ENCODE measurements around the gene PFN1. TPM values are rescaled to one million over a fixed set of nuclear protein-coding genes. Genes with fewer than 3 reads are reported as not detected.

The PFN1 gene
- total RNA-seq = 1,423 and 1,429 TPM in 2 replicates

DNA sequence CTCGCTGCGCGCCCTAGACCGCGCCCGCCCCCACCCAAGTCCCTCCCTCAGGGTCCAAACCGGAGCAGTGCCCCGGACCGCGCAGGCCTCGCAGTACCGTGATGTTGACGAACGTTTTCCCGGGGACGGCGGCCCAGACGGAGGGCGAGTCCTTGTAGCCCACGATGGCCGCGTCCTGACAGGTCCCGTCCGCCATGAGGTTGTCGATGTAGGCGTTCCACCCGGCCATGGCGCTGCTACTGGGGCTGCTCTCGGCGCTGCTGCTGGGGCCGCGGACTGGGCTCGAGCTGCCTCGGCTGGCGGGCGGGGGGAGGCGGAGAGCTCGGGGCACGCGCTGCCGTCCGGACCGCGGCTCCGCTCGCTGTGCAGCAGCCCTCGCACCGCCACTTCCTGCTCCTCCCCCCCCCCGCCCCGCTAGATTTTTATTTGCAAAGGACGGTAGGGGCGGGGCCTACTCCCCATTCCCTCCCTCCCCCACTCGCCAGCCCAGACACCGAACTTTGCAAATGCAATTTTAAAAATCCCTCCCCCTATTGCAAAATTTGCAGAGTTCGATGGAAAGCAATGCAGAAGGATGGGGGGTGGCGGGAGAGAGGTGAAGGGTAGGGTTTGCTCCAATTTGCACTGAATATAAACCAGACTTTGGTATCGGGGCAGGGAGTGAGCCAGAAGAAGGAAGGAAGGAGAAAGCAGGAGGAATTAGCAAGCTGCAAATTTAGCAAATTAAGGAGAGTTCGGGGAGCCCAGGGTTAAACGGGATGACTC lies at the start of gene PFN1:
Gene PFN1 (minus strand): TSS at position 365 of the 765 bp plus-strand sequence. CDS start 136 bp downstream, at position 229.
- Mint-ChIP-seq H3K4me3 (peak within 1 kb of the TSS; percentile 100), H3K27me3 (ENCODE audit: insufficient read depth) (peaks cover 2% of the 10 kb centered on the region), H3K36me3 (ENCODE audit: low read depth) (peaks cover 35% of the 10 kb centered on the region), H3K27ac (peak within 1 kb of the TSS; percentile 100), H3K9me3 (no peaks in the 10 kb centered on the region), H3K4me1 (ENCODE audit: low read depth) (peaks cover 52% of the 10 kb centered on the region)
- intact Hi-C loops (cut with micrococcal nuclease) = loop anchor here (1.0 to 5.0 kb wide), 8 partner anchors 8 to 806 kb away; partner anchors contain the start of genes ARRB2, CYB5D2, INCA1 and KIF1C
- DNase-seq (ENCODE audit: low spot score) = peak; percentile 82

DNA sequence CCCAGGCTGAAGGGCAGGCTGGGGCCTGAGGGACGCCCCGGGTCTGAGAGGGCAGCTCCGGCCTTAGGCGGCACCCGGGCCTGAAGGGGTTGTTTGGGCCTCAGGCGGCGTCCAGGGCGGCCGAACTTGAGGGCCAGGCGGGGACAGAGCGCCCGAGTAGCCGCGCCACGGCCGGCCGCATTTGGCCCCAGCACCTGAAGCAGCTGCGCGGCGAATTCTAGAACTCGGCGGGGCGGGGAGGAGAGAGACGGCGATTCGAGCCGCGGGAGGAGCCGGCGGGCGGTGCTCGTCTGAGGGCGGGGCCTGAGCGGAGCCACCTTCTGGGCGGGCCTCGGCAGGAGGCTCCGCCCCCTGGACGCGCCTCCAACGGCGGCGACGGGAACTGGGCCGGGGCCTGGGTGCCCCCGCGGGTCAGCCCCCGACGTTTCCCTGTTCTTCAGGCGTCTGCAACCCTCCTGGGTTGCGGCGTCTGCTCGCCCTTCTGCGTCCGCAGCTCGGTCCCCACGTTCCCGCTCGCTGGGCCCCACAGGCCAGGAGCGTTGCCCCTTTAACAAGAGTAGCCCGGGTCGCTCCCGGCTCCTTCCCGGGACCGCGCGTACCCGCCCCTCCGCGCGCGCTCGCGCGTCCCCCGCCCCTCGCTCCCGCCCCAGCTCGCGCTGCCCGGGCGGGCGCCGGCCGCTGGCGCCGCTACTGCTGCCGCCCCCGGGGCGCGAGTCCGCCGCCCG lies 49.1 kb upstream of the PFN1 start, which contains the start of the genes INCA1 and KIF1C:
Gene INCA1 (minus strand): TSS at position 221 of the 725 bp plus-strand sequence. CDS start 3,085 bp downstream, outside the sequence.
Gene KIF1C (plus strand): TSS at position 649 of the 725 bp plus-strand sequence. CDS start 2,297 bp downstream, outside the sequence.
- peaks cover 8% of the 10 kb centered on the region for H3K27me3 Mint-ChIP-seq (ENCODE audit: insufficient read depth)
- peak within 1 kb of the TSS; percentile 90 for H3K27ac Mint-ChIP-seq
- H3K36me3 Mint-ChIP-seq (ENCODE audit: low read depth) = peaks cover 17% of the 10 kb centered on the region
- H3K9me3 Mint-ChIP-seq = no peaks in the 10 kb centered on the region
- DNase-seq (ENCODE audit: low spot score) = peak; percentile 89
- intact Hi-C loops (cut with micrococcal nuclease) = loop anchor here (1.0 to 5.0 kb wide), 7 partner anchors 10 to 285 kb away; partner anchors contain the start of genes CAMTA2, PFN1, RABEP1 and RNF167
- H3K4me1 Mint-ChIP-seq (ENCODE audit: low read depth) = peaks cover 19% of the 10 kb centered on the region
- H3K4me3 Mint-ChIP-seq = peak within 1 kb of the TSS; percentile 90

DNA sequence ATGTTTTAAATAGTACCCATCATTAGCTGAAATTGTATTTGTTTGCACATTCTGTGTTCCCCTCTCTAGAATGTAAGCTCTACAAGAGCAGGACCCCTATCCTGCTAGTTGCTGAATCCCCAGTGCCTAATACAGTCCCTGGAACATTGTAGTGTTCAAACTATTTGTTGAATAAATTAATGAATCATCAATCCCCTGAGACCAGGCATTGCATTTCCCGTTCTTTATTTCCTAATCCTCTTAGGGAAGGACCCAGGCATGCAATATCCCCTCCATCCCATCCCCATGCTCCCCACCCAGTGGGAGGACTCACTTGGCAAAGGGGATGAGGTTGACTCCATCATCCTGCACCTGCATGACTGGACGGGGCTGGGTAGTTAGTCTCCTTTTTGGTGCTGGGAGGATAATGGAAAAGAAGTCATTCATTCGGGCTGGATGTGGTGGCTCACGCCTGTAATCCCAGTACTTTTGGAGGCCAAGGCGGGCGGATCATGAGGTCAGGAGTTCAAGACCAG lies 45.8 kb upstream of the PFN1 start:
- Mint-ChIP-seq H3K36me3 (ENCODE audit: low read depth) (peaks cover 13% of the 10 kb centered on the region), H3K4me3 (no peak overlapping the region), H3K27ac (no peak overlapping the region), H3K27me3 (ENCODE audit: insufficient read depth) (peaks cover 8% of the 10 kb centered on the region), H3K4me1 (ENCODE audit: low read depth) (peaks cover 16% of the 10 kb centered on the region), H3K9me3 (no peaks in the 10 kb centered on the region)
- no peak for DNase-seq (ENCODE audit: low spot score)
- intact Hi-C loops (cut with micrococcal nuclease) = no loop called here

DNA sequence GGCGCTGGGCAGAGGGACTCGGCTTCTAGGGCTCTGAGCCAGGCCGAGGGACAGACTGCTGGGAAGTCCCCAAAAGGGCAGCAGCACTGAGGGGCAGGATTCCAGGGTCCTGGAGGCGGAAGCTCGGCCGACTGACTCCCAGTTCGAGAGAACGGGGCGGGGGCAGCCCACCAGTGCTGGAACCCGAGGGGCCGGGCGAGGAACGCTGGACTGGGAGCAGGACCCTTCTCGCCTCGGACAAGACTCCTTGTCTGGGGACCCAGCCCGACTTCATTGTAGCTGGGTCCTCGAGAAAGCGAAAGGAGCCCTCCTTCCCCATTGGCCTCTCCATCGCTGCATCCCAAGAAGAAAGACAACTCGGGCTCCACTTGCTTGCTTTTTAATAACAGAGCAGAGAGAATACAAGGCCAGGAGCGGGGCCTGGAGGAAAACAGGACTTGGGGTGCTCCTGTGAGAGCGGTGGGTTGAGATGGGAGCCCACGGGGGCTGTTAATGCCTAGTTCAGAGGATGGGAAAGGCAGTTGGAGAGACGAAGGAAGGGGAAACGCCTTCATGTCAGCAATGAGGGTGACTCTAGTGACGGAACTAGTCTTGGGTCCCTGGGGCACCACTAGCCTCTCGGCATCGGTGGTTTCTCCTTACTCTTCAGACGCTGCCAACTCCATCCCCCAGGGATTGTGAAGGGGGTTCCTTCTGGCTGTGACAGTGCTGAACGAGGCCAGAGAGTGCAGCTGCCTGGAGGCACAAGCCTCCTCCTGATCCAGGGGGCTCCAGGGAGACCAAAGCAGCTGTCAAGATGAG lies 39.6 kb upstream of the PFN1 start:
- DNase-seq (ENCODE audit: low spot score) = no peak
- H3K4me1 Mint-ChIP-seq (ENCODE audit: low read depth) = peaks cover 39% of the 10 kb centered on the region
- intact Hi-C loops (cut with micrococcal nuclease) = loop anchor here (1.0 to 2.0 kb wide), 5 partner anchors 8 to 43 kb away; partner anchors contain the start of genes INCA1, KIF1C and SPAG7
- H3K36me3 Mint-ChIP-seq (ENCODE audit: low read depth) = peaks cover 32% of the 10 kb centered on the region
- no peaks in the 10 kb centered on the region for H3K27me3 Mint-ChIP-seq (ENCODE audit: insufficient read depth)
- peak overlapping the region; percentile 89 for H3K27ac Mint-ChIP-seq
- peak overlapping the region; percentile 95 for H3K4me3 Mint-ChIP-seq
- no peaks in the 10 kb centered on the region for H3K9me3 Mint-ChIP-seq

DNA sequence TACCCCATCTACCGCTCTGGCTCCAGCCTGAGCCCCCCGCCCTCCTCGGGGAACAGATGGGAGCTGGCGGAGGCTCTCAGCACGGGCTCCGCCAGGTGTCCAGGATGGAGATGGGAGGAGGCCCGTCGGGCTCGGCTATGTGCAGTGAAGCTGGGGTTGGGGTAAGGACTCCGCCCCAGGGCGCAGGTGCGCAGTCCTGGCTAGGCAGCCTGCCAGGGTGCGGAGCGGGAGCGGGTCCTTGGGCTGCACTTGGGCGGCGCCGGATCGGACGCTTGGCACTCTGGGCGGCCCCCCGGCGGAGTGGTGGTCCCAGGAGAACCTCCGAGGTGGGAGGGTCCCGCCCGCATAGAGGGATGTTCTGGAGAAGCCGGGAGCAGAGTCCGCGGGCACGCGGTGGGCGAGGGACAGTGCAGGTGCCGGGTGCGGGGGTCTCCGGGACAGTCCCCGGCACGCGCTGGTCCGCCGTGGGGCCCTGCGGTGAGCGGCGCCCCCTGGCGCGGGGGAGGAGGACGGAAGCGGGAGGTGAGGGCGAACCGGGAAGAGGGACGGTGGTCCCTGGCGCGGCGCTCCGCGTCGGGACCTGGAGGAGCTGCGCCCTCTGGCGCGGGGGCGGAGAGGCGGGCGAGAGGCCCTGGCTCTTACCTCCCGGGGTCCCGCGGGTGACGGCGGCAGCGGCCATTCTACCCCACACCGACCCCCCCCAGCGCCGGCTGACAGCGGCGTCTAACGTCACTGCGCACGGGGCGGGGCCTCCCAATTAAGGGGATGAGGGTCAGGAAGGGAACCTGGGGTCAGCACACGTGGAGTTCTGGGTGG lies 38.8 kb upstream of the PFN1 start, which contains the start of gene CAMTA2:
Gene CAMTA2 (minus strand): TSS at position 725 of the 816 bp plus-strand sequence. CDS start 1,453 bp downstream, outside the sequence.
- intact Hi-C loops (cut with micrococcal nuclease) = loop anchor here (1.0 to 2.0 kb wide), 4 partner anchors 10 to 44 kb away; partner anchors contain the start of genes INCA1, KIF1C and SPAG7
- peak; percentile 82 for DNase-seq (ENCODE audit: low spot score)
- H3K4me3 Mint-ChIP-seq = peak within 1 kb of the TSS; percentile 95
- peak within 1 kb of the TSS; percentile 89 for H3K27ac Mint-ChIP-seq
- no peaks in the 10 kb centered on the region for H3K27me3 Mint-ChIP-seq (ENCODE audit: insufficient read depth)
- peaks cover 39% of the 10 kb centered on the region for H3K4me1 Mint-ChIP-seq (ENCODE audit: low read depth)
- H3K9me3 Mint-ChIP-seq = no peaks in the 10 kb centered on the region
- peaks cover 39% of the 10 kb centered on the region for H3K36me3 Mint-ChIP-seq (ENCODE audit: low read depth)

DNA sequence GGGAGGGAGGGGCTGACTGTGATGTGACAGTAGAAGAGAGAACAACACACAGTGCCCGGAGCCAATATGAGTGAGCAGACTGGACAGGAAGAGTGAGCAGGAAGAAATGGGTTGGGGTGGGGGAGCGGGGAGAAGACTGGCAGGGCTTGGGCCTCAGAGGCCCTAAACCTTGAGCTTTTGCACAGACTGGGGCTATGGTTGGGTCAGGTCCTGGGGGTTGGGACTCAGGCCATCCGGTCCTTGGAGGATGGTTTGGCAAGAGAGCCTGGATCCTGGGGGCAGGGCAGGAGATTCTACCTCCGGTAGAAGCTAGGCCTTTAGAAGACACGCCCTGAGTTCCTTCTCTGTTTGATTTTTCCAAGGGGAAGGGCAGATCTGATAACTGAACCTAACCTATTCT lies 38.1 kb upstream of the PFN1 start:
- no peak for DNase-seq (ENCODE audit: low spot score)
- H3K36me3 Mint-ChIP-seq (ENCODE audit: low read depth) = peaks cover 39% of the 10 kb centered on the region
- peak overlapping the region; percentile 80 for H3K27ac Mint-ChIP-seq
- H3K4me1 Mint-ChIP-seq (ENCODE audit: low read depth) = peaks cover 39% of the 10 kb centered on the region
- H3K4me3 Mint-ChIP-seq = peak overlapping the region; percentile 95
- no peaks in the 10 kb centered on the region for H3K27me3 Mint-ChIP-seq (ENCODE audit: insufficient read depth)
- no peaks in the 10 kb centered on the region for H3K9me3 Mint-ChIP-seq
- intact Hi-C loops (cut with micrococcal nuclease) = loop anchor here (2.0 kb wide), 1 partner anchor 44 kb away; no protein-coding TSS in a partner anchor

DNA sequence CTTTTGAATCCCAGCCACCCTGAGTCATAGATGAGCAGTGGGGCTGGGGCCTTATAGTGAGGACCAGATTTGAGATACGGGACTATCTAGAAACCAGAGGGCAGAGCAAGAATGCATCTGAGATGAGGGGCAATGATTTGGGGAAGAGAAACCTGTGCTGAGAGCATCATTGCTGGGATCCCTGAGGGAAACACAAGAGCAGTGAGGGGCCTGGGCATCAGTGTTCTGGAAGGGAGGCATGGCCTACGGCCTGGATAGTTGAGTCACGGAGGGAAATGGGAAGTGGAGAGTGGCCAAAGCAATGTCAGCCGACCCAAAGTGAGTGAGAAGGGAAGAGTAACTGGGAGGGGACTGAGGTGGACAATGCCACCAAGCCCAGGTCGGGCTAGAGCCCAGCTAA lies 34.0 kb upstream of the PFN1 start:
- no peak for DNase-seq (ENCODE audit: low spot score)
- intact Hi-C loops (cut with micrococcal nuclease) = no loop called here
- Mint-ChIP-seq H3K27me3 (ENCODE audit: insufficient read depth) (no peaks in the 10 kb centered on the region), H3K4me3 (no peak overlapping the region), H3K27ac (no peak overlapping the region), H3K9me3 (no peaks in the 10 kb centered on the region), H3K4me1 (ENCODE audit: low read depth) (peaks cover 29% of the 10 kb centered on the region), H3K36me3 (ENCODE audit: low read depth) (peaks cover 43% of the 10 kb centered on the region)

DNA sequence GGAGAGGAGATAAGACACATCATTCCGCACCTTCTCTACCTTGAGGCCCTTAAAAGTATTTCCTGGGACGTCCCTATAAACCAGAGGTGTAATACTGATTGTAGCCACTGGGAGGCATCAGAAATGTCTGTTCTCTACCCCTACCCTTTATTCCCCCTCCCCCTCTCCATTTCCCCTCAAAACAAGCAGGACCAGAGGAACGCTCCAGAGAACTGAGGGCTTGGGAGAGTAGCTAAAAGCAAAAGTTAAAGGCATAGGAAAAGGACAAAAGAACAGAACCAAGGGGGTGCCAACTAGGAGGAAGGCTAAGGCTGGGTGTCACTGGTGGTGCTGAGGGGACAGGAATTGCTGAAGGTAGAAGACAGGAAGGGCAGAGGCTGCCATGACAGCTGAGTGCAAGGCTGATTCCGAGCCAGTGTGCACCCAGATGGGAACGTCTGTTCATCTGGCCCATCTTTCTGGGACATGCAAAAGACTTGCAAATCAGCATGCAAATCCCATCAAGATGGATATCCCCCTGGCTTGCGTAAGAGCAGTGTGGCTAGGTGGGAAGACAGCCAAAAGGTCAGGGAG lies 32.4 kb upstream of the PFN1 start:
- H3K27ac Mint-ChIP-seq = peak overlapping the region; percentile 56
- no peak overlapping the region for H3K4me3 Mint-ChIP-seq
- peaks cover 40% of the 10 kb centered on the region for H3K36me3 Mint-ChIP-seq (ENCODE audit: low read depth)
- DNase-seq (ENCODE audit: low spot score) = peak; percentile 42
- H3K9me3 Mint-ChIP-seq = no peaks in the 10 kb centered on the region
- no peaks in the 10 kb centered on the region for H3K27me3 Mint-ChIP-seq (ENCODE audit: insufficient read depth)
- intact Hi-C loops (cut with micrococcal nuclease) = loop anchor here (1.0 to 2.0 kb wide), 5 partner anchors 8 to 82 kb away; partner anchors contain the start of genes INCA1, KIF1C and SPAG7
- peaks cover 20% of the 10 kb centered on the region for H3K4me1 Mint-ChIP-seq (ENCODE audit: low read depth)

DNA sequence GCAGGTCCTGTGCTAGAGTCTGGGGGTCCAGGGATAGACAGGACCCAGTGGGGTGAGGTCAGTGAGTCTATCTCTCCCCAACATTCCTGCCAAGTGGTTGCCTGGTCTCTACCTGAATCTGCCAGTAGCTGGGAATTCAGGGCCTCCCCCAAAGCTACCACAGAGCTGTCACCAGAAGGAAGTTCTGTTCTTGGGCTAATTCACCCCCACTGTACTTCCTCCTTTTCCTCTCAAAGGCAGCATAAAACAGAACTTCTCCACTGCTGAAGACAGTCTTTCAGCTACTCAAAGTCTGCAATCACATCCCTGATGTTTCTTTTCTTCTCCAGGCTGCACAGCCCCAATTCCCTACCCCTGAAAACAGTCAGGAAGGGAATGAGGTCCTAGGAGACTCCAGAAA lies 30.4 kb upstream of the PFN1 start:
- intact Hi-C loops (cut with micrococcal nuclease) = no loop called here
- DNase-seq (ENCODE audit: low spot score) = no peak
- peaks cover 51% of the 10 kb centered on the region for H3K36me3 Mint-ChIP-seq (ENCODE audit: low read depth)
- H3K4me1 Mint-ChIP-seq (ENCODE audit: low read depth) = peaks cover 12% of the 10 kb centered on the region
- no peak overlapping the region for H3K4me3 Mint-ChIP-seq
- no peak overlapping the region for H3K27ac Mint-ChIP-seq
- no peaks in the 10 kb centered on the region for H3K9me3 Mint-ChIP-seq
- no peaks in the 10 kb centered on the region for H3K27me3 Mint-ChIP-seq (ENCODE audit: insufficient read depth)

DNA sequence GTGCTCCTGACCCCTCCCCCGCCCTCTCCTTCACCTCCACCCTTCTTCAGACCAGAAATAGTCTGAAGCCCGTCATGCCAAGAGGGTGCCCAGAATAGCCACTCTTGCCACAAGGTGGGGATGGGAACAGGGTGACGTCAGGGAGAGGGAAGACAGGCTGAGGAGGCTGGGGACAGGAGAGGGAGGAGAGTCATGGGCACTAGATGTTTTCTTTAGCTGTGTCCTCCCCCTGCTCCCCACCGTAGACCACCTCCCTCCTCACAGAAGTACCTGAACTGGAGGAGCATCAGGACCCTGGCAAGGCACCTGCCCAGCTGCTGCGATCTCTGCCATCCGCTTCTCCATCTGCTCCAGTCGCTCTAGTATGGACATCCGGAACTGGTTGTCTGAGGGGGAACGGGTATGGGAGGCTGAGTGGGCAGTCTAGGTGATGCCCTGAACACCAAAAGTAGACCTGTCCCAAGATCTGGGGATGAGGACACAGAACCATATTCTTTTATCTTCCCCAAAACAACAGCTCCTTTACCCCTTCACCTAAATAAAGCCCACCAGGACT lies 25.9 kb upstream of the PFN1 start:
- H3K4me3 Mint-ChIP-seq = no peak overlapping the region
- H3K27me3 Mint-ChIP-seq (ENCODE audit: insufficient read depth) = no peaks in the 10 kb centered on the region
- no peak for DNase-seq (ENCODE audit: low spot score)
- peak overlapping the region; percentile 24 for H3K27ac Mint-ChIP-seq
- peaks cover 55% of the 10 kb centered on the region for H3K36me3 Mint-ChIP-seq (ENCODE audit: low read depth)
- peaks cover 20% of the 10 kb centered on the region for H3K4me1 Mint-ChIP-seq (ENCODE audit: low read depth)
- intact Hi-C loops (cut with micrococcal nuclease) = no loop called here
- no peaks in the 10 kb centered on the region for H3K9me3 Mint-ChIP-seq
